K562 (cell line): ENCODE measurements around the gene HP1BP3. TPM values are rescaled to one million over a fixed set of nuclear protein-coding genes. Genes with fewer than 3 reads are reported as not detected.

ENCODE experiments used
- ATAC-seq: fragments of 200-7000 bp; cut with Tn5 transposase; 3 replicates; pipeline ENCODE4 v1.9.1; 2020; ENCODE audit warnings: moderate library complexity
- BruUV-seq: library from RNA; stranded (reverse); fragments of 400-500 nt; replicated peaks from 2 replicates; lab custom pipeline; 2021; lab: Mats Ljungman, UMichigan
- CTCF ChIA-PET: fragments of 300-600 bp; formaldehyde crosslinking; extraction: SDS; loops from one replicate; lab custom pipeline; 2021; ENCODE audit warnings: low intra/inter-chr PET ratio; lab: Yijun Ruan, JAX
- POLR2A ChIA-PET: fragments of 300-600, 350-650 bp; sonication (Branson Sonifier 250); formaldehyde crosslinking; extraction: SDS; loops from one replicate; lab custom pipeline; 2021; ENCODE audit warnings: antibody characterized with exemption, inconsistent platforms; lab: Yijun Ruan, JAX
- DNase-seq, 4 experiments: peaks; one replicate each; pipeline versions ENCODE4 v3.0.0 to v3.0.0-alpha.2; 2011 to 2018; ENCODE audit warnings: low spot score in 3 of 4, mixed read lengths in 3 of 4; ENCODE audit errors: extremely low read depth in 1 of 4
- FAIRE-seq: peaks from 2 replicates; lab custom pipeline; 2011; peaks lifted over from hg19 to GRCh38; lab: Jason Lieb, UNC
- H2AFZ ChIP-seq: 2 replicates; pipeline ENCODE4 v1.6.0; 2011; ENCODE audit warnings: low read depth, low read length, control low read depth, inconsistent platforms
- H3K27ac ChIP-seq: fragments of 200-600 bp; 3 replicates; pipeline ENCODE4 v1.8.0; 2011; ENCODE audit warnings: low read depth, mild to moderate bottlenecking, control low read depth, inconsistent platforms, low read length, moderate library complexity, mixed read lengths; ENCODE audit errors: extremely low read depth
- H3K27me3 ChIP-seq, 2 experiments: fragments of 300-600 bp in 1 of 2; 2 replicates in 1 of 2; 3 replicates in 1 of 2; pipeline versions ENCODE4 v1.6.0 to v1.8.0; 2011; ENCODE audit warnings: inconsistent platforms in 2 of 2, low read length in 2 of 2, mild to moderate bottlenecking in 1 of 2, mixed read lengths in 1 of 2, moderate library complexity in 1 of 2; ENCODE audit not compliant: control insufficient read depth in 2 of 2, insufficient read depth in 2 of 2
- H3K36me3 ChIP-seq: fragments of 300-600 bp; 3 replicates; pipeline ENCODE4 v1.8.0; 2011; ENCODE audit warnings: mild to moderate bottlenecking, low read length, inconsistent platforms; ENCODE audit not compliant: control insufficient read depth, insufficient read depth
- H3K4me1 ChIP-seq, 2 experiments: fragments of 200-600 bp in 1 of 2; replicated peaks in 1 of 2; 2 replicates in 1 of 2; 3 replicates in 1 of 2; pipeline versions ENCODE4 v1.5.1 to v1.8.0; 2011; ENCODE audit warnings: inconsistent platforms in 2 of 2, low read length in 2 of 2, mild to moderate bottlenecking in 1 of 2, mixed read lengths in 1 of 2, moderate library complexity in 1 of 2; ENCODE audit not compliant: control insufficient read depth in 2 of 2, insufficient read depth in 2 of 2
- H3K4me2 ChIP-seq: 2 replicates; pipeline ENCODE4 v1.6.1; 2011; ENCODE audit warnings: low read length, control low read depth, inconsistent platforms, mixed read lengths; ENCODE audit not compliant: insufficient read depth
- H3K4me3 ChIP-seq: fragments of 200-600 bp; sonication (generic), shearing (Covaris generic); 2 replicates; pipeline ENCODE4 v1.5.1; 2016; ENCODE audit warnings: control low read depth, inconsistent platforms
- H3K79me2 ChIP-seq: fragments of 200-600 bp; 3 replicates; pipeline ENCODE4 v1.8.0; 2011; ENCODE audit warnings: low read length, inconsistent platforms; ENCODE audit not compliant: control insufficient read depth, insufficient read depth
- H3K9ac ChIP-seq, 2 experiments: 2 replicates each; pipeline versions ENCODE4 v1.6.0 to v1.6.1; 2011; ENCODE audit warnings: low read depth in 2 of 2, low read length in 2 of 2, control low read depth in 1 of 2, inconsistent platforms in 1 of 2, mild to moderate bottlenecking in 1 of 2, mixed read lengths in 1 of 2; ENCODE audit not compliant: insufficient read depth in 1 of 2
- H3K9me1 ChIP-seq: one replicate; pipeline ENCODE4 v1.6.0; 2011; ENCODE audit warnings: inconsistent platforms, mild to moderate bottlenecking, low read length, moderate library complexity; ENCODE audit not compliant: control insufficient read depth, insufficient read depth
- H3K9me3 ChIP-seq: replicated peaks from 2 replicates; pipeline ENCODE4 v1.5.1; 2011; ENCODE audit warnings: low read depth, low read length, inconsistent platforms; ENCODE audit not compliant: control insufficient read depth, insufficient read depth
- H4K20me1 ChIP-seq: replicated peaks from 2 replicates; pipeline ENCODE4 v1.6.1; 2011; ENCODE audit warnings: low read length, inconsistent platforms, mixed read lengths; ENCODE audit not compliant: control insufficient read depth, insufficient read depth
- BDP1 ChIP-seq: IDR thresholded peaks from 3 replicates; pipeline ENCODE4 v1.6.1; 2011; ENCODE audit not compliant: insufficient read length, insufficient read depth
- E2F3 ChIP-seq: fragments of 250-450 bp; sonication (Bioruptor Pico); IDR thresholded peaks from 2 replicates; pipeline ENCODE4 v1.4.0; 2020; ENCODE audit warnings: mild to moderate bottlenecking
- ESRRA ChIP-seq: fragments of 450-650 bp; IDR thresholded peaks from 2 replicates; pipeline ENCODE4 v1.6.1; 2014; ENCODE audit warnings: low read depth, mild to moderate bottlenecking, moderate library complexity, borderline replicate concordance
- HCFC1 ChIP-seq: IDR thresholded peaks from 2 replicates; pipeline ENCODE4 v1.6.1; 2012; ENCODE audit warnings: low read depth, low read length, improper control_type of control experiment
- LARP7 ChIP-seq: fragments of 450-650 bp; IDR thresholded peaks from 2 replicates; pipeline ENCODE4 v1.6.1; 2016
- LCOR ChIP-seq: sonication (generic); formaldehyde crosslinking; IDR thresholded peaks from 2 replicates; pipeline ENCODE4 v1.8.0; 2022; ENCODE audit warnings: mild to moderate bottlenecking, missing genetic modification reagents
- MED1 ChIP-seq: sonication (generic); formaldehyde crosslinking; IDR thresholded peaks from 2 replicates; pipeline ENCODE4 v1.8.1; 2023; ENCODE audit warnings: missing genetic modification reagents, borderline replicate concordance
- NFIX ChIP-seq: fragments of 250-450 bp; sonication (Bioruptor Pico); IDR thresholded peaks from 2 replicates; pipeline ENCODE4 v1.4.0; 2020; ENCODE audit warnings: low read depth, mild to moderate bottlenecking, moderate library complexity
- RHOXF2B ChIP-seq: fragments of 250-450 bp; sonication (Bioruptor Pico); conservative IDR thresholded peaks from 2 replicates; pipeline ENCODE4 v1.5.1; 2021
- SMAD2 ChIP-seq: fragments of 150-350 bp; IDR thresholded peaks from 2 replicates; pipeline ENCODE4 v1.6.1; 2014; ENCODE audit warnings: low read depth, mild to moderate bottlenecking, low read length
- SMC3 ChIP-seq: conservative IDR thresholded peaks from 2 replicates; pipeline ENCODE4 v1.6.1; 2011; ENCODE audit warnings: low read depth, low read length, improper control_type of control experiment; ENCODE audit not compliant: insufficient read depth
- SP1 ChIP-seq: sonication (generic); formaldehyde crosslinking; IDR thresholded peaks from 2 replicates; pipeline ENCODE4 v1.8.1; 2022; ENCODE audit warnings: mild to moderate bottlenecking, missing genetic modification reagents
- XRCC4 ChIP-seq: IDR thresholded peaks from one replicate; pipeline ENCODE4 v1.6.1; 2011; ENCODE audit not compliant: insufficient read depth, insufficient read length; ENCODE audit errors: extremely low read depth
- ZFP36 ChIP-seq: fragments of 150-350 bp; IDR thresholded peaks from 2 replicates; pipeline ENCODE4 v1.6.1; 2018; ENCODE audit warnings: low read length, low read depth; ENCODE audit not compliant: partially characterized antibody
- ZKSCAN1 ChIP-seq: fragments of 150-350 bp; IDR thresholded peaks from 2 replicates; pipeline ENCODE4 v1.6.1; 2016; ENCODE audit warnings: low read depth, low read length
- ZNF316 ChIP-seq: fragments of 450-650 bp; IDR thresholded peaks from 2 replicates; pipeline ENCODE4 v1.6.1; 2016
- ZNF695 ChIP-seq: fragments of 450-650 bp; formaldehyde crosslinking; IDR thresholded peaks from 2 replicates; pipeline ENCODE4 v1.4.0; 2020; ENCODE audit warnings: mild to moderate bottlenecking, moderate library complexity
- WGBS: fragments of 100-300 bp; shearing (Covaris generic); methylation state at CpG from one replicate; pipeline ENCODE4 v1.1.6; 2016; ENCODE audit warnings: low coverage, mixed read lengths; ENCODE audit not compliant: insufficient coverage; ENCODE audit errors: missing lambda C conversion rate; 5-methylcytosine and 5-hydroxymethylcytosine counted together
- in situ Hi-C: fragments of 300-500 bp; cut with MboI; formaldehyde crosslinking; loops from 4 replicates; pipeline ENCODE4 v1.15.0; 2018; ENCODE audit warnings: inconsistent platforms, mixed read lengths
- intact Hi-C: fragments of 100-400 bp; cut with micrococcal nuclease; formaldehyde crosslinking; loops from 2 replicates; pipeline ENCODE4 v1.14.2; 2022
- polyA plus RNA-seq, 8 experiments: library from polyadenylated mRNA; depleted of rRNA in 4 of 8; stranded (reverse) in 5 of 8; unstranded in 3 of 8; fragments of >200 nt; fragmentation: Nextera tagmentation in 2 of 8; fragmentation: Illumina TruSeq in 1 of 8; extraction: Ambion mirVana in 2 of 8; extraction: Trizol in 1 of 8; gene quantifications; 2 replicates each; pipeline versions ENCODE4 v1.2.1 to v1.2.3, GENCODE V29; 2011 to 2014; ENCODE audit warnings: inconsistent platforms in 1 of 8, missing spikeins in 1 of 8
- total RNA-seq, 7 experiments: library from RNA; depleted of rRNA in 6 of 7; stranded (reverse); fragments of >200 nt in 6 of 7; fragmentation: Illumina TruSeq in 2 of 7; extraction: Trizol in 2 of 7; gene quantifications; 2 replicates each; pipeline versions ENCODE4 v1.2.1 to v1.2.3, GENCODE V29; 2011 to 2021; ENCODE audit warnings: low replicate concordance in 1 of 7
- TF ChIP-seq, protein P1 (sequence below): fragments of 250-450 bp; sonication (Bioruptor Pico); IDR thresholded peaks from 2 replicates; pipeline ENCODE4 v1.5.0; 2020; ENCODE audit warnings: mild to moderate bottlenecking
- TF ChIP-seq, protein P2 (sequence below): sonication (generic); formaldehyde crosslinking; IDR thresholded peaks from 2 replicates; pipeline ENCODE4 v1.8.1; 2023; ENCODE audit warnings: mild to moderate bottlenecking, missing genetic modification reagents

HP1BP3 gene
- total and polyA plus RNA-seq, 9 of the 15 experiments (the other 6 are each of a cell fraction or from before 2014, with no cell fraction given): 57.3 to 513 (median 240) TPM

DNA sequence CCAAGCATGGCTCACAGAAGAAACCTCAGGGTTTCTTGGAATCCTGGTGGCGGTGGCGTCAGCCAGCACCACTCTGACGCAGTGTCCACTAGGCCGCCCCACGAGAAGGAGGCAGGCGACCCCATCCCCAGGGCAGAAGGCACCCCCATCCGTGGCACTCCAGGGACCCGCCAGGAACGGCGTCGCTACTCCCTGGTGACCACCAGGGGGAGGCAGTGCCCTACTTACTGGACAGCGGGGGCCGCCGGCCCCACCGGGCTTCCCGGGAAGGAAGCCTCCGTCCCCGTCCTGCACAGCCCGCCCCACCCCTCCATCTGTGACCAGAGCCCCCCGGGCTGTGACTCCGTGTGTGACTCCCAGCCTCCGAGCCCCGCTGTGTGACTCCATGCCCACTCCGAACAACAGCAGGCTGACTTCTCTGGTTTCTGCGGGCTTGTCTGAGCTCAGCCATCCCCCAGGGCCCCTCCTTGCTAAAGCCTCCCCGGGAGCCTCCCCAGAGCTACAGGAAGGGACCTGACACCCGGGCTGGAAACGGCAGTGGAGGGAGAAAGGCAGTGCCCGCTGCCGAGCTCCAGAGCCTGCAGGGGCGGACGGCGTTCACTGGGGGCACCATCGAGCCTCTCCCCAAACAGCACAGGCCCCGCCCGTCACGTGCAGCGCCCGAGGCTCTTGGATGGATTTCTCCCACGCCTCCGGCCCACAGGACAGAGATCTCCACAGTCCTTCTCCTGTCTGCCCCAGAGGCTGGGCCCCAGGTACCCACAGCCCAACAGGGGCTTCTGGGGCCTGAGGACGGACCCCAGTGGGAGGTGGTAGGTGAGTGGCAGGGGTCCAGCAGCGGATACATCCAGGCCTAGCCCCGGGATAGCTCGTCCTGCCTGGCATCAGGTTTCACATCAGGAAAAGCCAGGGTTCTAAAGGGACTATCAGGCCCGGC is 90.4 kb downstream of the HP1BP3 start:
- ChIA-PET CTCF (interaction anchor here (0.6 to 2.7 kb wide), 12 partner anchors 11 to 1944 kb away, joined by 3 to 33 read pairs (median 4); partner anchors contain the start of genes HP1BP3 and SH2D5), POLR2A (interaction anchor here (0.6 to 1.3 kb wide), 4 partner anchors 8 to 516 kb away, joined by 3 read pairs; no protein-coding TSS in a partner anchor)
- ATAC-seq (peak; percentile 98), FAIRE-seq (peak; percentile 89), DNase-seq (peak; percentile 89 to 95 (median 94))
- no peaks in the 10 kb centered on the region for H4K20me1 ChIP-seq
- no peaks in the 10 kb centered on the region for H3K9me3 ChIP-seq
- H3K27ac ChIP-seq: peak overlapping the region; percentile 26; the same call in 2 of the 3 replicates
- BruUV-seq: no TSS peak
- H3K9ac ChIP-seq: peak overlapping the region; percentile 64 to 92; a peak in 3 of 4 replicates
- no peaks in the 10 kb centered on the region for H3K9me1 ChIP-seq
- no peaks in the 10 kb centered on the region for H3K36me3 ChIP-seq
- H3K79me2 ChIP-seq: no peaks in the 10 kb centered on the region
- H2AFZ ChIP-seq: peak overlapping the region; percentile 98
- peak overlapping the region; percentile 60 for H3K4me3 ChIP-seq
- in situ Hi-C loops: loop anchor here (5.0 kb wide), 1 partner anchor 511 kb away; no protein-coding TSS in a partner anchor
- peak overlapping the region; percentile 84 for H3K4me2 ChIP-seq
- H3K27me3 ChIP-seq: peaks cover 4 to 35% of the 10 kb centered on the region in 2 experiments
- 4% methylated on average over 44 of the region's 46 CpGs for WGBS
- intact Hi-C loops: loop anchor here (2.0 to 10.0 kb wide), 4 partner anchors 36 to 498 kb away; partner anchors contain the start of gene SH2D5
- peaks cover 3 to 25% of the 10 kb centered on the region in 2 experiments; a peak in 3 of 5 replicates for H3K4me1 ChIP-seq
- TF ChIP-seq ZFP36: peak; percentile 11
- peak; percentile 53; the same call in 1 of the 2 replicates for TF ChIP-seq LARP7
- no peak for TF ChIP-seq NFIX (CRISPR knock-in tag)
- TF ChIP-seq RHOXF2B: no peak
- TF ChIP-seq SMC3: peak; percentile 92
- TF ChIP-seq E2F3 (CRISPR knock-in tag): no peak
- no peak for TF ChIP-seq XRCC4
- no peak for TF ChIP-seq BDP1
- no peak; the same call in 1 of the 2 replicates for TF ChIP-seq ZKSCAN1
- TF ChIP-seq ZNF695 (CRISPR knock-in tag): no peak
- TF ChIP-seq, protein P1, sequence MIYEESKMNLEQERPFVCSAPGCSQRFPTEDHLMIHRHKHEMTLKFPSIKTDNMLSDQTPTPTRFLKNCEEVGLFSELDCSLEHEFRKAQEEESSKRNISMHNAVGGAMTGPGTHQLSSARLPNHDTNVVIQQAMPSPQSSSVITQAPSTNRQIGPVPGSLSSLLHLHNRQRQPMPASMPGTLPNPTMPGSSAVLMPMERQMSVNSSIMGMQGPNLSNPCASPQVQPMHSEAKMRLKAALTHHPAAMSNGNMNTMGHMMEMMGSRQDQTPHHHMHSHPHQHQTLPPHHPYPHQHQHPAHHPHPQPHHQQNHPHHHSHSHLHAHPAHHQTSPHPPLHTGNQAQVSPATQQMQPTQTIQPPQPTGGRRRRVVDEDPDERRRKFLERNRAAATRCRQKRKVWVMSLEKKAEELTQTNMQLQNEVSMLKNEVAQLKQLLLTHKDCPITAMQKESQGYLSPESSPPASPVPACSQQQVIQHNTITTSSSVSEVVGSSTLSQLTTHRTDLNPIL: no peak
- TF ChIP-seq SMAD2: no peak
- TF ChIP-seq MED1 (CRISPR knock-in tag): no peak
- TF ChIP-seq ZNF316: no peak
- TF ChIP-seq, protein P2, sequence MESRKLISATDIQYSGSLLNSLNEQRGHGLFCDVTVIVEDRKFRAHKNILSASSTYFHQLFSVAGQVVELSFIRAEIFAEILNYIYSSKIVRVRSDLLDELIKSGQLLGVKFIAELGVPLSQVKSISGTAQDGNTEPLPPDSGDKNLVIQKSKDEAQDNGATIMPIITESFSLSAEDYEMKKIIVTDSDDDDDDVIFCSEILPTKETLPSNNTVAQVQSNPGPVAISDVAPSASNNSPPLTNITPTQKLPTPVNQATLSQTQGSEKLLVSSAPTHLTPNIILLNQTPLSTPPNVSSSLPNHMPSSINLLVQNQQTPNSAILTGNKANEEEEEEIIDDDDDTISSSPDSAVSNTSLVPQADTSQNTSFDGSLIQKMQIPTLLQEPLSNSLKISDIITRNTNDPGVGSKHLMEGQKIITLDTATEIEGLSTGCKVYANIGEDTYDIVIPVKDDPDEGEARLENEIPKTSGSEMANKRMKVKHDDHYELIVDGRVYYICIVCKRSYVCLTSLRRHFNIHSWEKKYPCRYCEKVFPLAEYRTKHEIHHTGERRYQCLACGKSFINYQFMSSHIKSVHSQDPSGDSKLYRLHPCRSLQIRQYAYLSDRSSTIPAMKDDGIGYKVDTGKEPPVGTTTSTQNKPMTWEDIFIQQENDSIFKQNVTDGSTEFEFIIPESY (CRISPR knock-in tag): 0 out of 2 replicates have a peak, but pooled peaks have one; percentile 23
- 0 out of 2 replicates have a peak, but pooled peaks have one; percentile 11 for TF ChIP-seq ESRRA
- peak; percentile 87 for TF ChIP-seq SP1 (CRISPR knock-in tag)
- peak; percentile 94 for TF ChIP-seq LCOR
- TF ChIP-seq HCFC1: 0 out of 2 replicates have a peak, but pooled peaks have one; percentile 27
